NCI-H748 (cell line): Measurements from ENCODE around the gene MN1.
A peak's percentile ranks its signal among the peaks of the same experiment; 100 is the strongest.

Experiments used
- DNase-seq: peaks from one replicate; lab custom pipeline; 2025; ENCODE audit not compliant: unreplicated experiment; lab: John Stamatoyannopoulos, UW

MN1 gene

DNA sequence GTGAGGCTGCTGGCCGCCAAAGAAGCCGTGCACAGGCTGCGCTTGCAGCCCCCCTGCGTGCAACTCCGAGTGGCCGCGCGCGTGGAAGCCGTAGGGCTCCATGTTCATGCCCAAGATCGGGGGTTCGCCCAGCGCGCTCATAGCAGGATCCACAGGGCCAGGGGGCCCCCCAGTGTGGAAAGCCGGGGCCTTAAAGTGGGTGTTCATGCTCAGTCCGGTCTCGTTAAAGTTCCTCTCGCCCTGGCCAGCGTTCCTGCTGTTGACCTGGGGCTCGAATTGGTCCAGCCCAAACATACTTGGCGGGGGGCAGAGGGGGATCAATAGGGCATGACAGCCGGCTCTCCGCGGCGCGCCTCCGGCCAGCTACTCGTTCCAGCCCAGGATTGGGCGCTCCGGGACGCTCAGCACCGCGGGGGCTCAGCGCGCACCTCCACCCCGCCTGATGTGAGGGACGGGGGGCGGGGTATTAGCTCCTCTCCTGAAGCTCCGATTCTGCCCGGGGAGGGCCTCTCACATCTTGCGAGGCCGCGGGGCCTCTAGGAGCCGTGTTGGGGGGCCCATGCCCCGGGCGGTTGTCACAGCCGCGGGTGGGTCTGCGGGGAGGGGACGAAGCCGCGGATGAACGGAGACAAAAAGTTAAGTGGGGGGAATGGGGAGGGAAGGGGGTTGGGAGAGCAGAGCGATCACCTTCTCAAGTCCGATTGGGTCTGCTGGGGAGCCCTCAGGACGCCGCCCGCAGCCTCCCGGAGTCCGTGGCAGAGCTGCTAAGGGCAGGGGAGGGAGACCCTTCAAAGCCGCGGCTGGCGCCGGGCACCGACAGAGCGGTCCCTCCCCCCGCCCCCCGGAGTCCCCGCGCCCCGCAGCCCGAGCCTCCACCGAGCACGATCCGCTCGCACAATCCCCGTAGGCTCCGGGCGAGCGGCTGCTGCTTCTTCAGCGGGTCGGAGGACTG lies 1.0 kb downstream of the MN1 start:
- DNase-seq, result peak; percentile 24

DNA sequence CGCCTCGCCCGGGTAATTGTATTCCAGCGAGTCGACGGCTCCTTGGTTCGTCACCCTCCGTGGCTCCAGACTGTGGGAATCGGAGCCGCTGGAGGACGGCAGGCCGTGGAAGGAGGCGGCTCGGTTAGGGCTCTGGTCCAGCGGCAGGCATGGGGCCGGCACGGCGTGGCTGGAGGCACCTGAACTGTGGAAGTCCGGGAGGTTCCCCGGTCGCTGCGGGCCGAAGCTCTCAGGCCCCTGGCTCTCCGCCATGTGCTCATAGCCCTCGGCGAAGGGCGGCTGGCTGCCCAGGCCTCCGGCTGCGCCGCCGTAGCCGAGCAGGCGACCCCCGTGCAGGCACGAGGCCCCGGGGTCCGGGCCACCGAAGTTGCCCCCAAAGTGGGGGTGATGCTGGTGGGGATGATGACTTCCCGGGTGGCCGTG lies 1.7 kb downstream of the MN1 start:
- peak; percentile 19 for DNase-seq

DNA sequence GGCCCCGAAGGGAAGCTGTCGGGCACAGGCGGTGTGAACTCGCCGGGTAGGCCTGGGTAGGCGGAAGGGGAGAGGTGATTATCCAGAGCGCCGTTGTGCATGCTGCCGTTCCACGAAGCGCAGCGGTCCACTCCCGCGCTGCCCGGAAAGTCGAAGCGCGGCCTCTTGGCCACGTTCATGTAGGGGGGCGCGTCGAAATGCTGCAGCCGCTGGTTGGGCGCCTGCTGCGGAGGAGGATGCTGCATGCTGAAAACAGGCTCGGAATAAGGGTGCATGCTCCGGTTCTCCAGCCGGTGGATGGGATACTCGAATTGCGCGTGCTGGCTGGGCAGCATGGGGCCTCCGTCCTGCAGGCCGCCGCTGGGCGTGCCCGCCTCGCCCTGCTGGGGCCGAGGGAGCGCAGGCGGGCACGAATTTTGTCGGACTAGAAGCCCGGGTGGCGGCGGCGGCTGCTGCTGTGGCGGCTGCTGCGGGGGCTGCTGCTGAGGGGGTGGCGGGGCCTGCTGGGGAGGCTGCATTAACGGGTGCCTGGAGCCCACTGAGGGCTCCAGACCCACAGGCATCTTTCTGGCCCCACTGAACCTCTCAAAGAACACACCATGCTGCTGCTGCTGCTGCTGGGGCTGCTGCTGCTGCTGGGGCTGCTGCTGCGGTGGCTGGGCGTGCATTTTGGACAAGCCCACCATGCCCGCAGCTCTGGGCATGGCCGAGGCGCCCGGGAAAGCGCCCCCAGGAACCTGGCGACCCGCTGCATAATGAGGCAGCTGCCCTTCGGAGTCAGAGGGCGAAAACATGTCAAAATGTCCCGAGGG lies 2.3 kb downstream of the MN1 start:
- DNase-seq, result peak; percentile 68

GRCh38 chr22:27798511-27799014 lies 3.0 kb downstream of the MN1 start:
- peak; percentile 68 for DNase-seq

- no peak for DNase-seq
These were observed 3.8 kb downstream of the MN1 start for GRCh38 chr22:27797520-27798391.

DNA sequence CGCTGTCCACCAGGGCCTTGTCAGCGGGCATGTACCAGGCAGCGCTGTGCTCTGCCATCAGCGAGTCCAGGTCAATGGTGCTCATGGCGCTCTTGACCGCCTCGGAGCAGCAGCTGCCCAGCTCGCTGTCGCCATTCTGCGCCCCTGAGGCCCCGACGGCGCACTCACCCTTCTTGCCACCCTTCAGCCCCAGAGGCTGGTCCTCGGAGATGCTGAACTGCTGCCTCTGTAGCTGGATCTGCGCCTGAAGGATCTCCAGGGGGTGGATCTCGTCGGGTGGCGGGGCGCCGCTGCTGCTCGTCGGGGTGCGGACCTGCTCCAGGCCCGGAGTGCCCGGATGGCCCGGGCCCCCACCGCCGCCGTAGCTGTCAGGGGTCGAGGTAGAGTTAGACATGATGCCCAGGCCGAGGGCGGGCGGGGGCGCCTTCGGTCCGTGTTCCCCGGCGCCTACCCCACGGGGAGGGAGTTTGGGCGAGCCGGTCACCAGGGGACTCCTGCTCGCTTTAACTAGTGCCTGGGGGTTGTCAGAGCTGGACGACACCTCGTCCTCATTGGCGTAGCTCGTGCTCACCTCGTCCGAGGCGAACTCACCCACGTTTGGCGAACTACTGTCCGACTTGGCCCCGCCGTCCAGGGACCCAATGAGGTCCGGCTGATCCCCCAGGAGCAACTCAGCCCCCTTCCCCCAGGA lies 4.6 kb downstream of the MN1 start:
- no peak for DNase-seq

- DNase-seq, result no peak
These were observed 5.6 kb downstream of the MN1 start for GRCh38 chr22:27795696-27796517.

GRCh38 chr22:27795053-27795452 lies 6.5 kb downstream of the MN1 start:
- DNase-seq, result no peak

DNA sequence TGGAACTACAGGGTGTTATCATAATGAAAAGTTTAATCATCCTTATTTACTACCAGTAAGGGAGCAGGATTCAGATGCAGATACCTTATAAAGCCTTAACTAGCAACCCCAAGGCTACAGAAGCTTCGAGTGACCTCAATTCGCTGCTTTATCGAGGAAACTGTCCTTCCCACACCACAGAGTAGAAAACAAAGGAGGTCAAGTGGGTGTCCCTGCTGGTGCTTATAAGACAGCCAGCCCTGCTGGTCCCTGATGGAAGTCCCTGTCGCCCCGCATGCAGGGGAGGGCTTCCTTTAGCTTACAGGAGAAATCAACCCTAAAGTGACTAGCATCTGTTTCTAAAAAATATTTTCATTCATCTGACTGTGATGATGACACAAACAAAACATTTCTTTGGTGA lies 7.3 kb downstream of the MN1 start:
- no peak for DNase-seq

DNA sequence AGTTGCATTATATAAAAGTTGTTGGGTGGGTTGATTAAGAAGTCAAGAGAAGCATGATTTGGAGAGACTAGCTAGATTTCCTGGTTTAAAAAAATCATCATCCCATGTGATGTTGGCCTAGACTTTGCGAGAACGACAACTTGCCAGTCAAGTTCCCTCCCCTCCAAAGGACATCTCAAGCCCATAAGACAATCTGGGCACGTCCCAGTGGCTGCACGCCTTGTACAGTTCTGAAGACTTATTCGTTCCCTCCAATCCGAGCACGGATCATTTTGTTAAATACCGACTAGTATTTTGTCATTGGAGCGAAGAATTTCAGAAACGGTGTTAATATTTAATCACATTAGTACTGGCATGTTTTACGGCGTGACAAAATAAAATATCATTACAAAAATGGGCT lies 8.0 kb downstream of the MN1 start:
- DNase-seq, result no peak

GRCh38 chr22:27792452-27793161 lies 8.9 kb downstream of the MN1 start:
- DNase-seq, result no peak

GRCh38 chr22:27791859-27792241 lies 9.7 kb downstream of the MN1 start:
- DNase-seq, result no peak

GRCh38 chr22:27791159-27791858 lies 10.2 kb downstream of the MN1 start:
- no peak for DNase-seq

DNA sequence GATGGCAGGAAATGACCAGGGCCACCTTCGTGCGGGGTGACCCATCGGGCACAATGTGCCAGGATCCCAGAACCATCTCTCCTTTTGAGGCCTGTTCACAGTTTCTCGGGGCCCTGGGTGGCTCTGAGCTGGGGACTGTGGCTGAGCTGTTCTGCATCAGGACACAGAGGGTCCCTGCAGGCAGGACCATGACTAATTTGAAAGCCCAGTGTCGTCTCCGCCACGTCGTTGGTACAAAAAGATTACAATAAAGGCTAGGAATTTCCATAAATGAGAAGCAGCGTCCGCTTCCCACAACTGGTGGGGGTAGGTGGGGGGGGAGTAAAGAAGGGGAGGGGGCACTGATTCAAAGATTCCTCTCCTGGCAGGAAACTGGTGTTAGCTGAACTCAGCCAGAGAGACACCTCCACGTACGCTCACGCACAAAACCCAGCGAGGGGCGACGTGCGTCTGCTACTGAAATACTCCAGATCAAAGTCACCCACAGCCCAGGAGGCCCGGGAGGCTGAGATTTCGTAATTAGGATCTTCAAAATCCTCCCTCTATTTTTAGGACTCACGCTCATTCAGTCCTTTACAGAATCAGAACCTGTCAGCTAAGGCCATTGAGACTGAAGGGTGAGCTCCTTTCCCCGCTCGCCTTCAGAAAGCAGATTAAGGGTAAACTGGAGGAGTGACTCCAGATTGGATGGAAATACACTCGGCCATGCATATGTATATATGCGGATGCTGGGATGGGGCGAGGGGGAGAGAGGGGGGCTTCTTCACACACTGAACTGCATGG lies 11.0 kb downstream of the MN1 start:
- DNase-seq, result no peak

DNA sequence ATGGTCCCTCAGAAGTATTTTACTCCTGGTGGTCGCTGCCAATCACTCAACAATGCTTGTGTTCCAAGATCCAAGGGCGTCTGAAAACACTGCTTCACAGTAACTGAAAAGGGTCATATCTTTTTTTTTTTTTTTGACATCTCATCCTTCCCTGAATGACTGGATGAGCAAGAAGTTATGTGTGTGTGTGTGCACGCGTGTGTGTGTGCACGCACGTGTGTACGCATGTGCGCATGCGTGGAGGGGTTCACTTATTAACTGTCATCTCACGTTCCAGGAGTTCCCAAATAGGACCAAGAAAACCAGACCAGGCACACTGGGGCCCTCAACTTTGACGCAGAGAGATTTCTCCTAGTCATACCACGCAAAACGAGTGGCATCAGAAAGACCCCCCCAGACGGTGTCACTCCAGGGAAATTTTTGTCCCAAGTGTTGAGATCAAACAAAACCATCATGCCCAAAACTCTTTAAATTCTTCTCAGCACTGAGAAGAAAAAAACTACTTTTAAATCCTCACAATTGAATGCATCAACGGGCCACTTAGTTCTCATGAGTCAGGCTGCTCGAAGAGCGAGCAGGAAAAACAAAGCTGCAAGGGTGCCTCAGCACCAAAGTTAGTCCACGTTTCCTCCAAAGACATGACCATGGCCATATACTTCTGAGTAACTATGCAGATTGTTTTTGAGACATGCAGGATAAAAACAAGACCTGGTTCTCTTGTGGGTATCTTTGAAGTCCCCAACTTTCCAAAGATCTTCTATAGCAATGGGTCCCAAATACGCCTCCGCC lies 12.9 kb downstream of the MN1 start:
- no peak for DNase-seq

DNA sequence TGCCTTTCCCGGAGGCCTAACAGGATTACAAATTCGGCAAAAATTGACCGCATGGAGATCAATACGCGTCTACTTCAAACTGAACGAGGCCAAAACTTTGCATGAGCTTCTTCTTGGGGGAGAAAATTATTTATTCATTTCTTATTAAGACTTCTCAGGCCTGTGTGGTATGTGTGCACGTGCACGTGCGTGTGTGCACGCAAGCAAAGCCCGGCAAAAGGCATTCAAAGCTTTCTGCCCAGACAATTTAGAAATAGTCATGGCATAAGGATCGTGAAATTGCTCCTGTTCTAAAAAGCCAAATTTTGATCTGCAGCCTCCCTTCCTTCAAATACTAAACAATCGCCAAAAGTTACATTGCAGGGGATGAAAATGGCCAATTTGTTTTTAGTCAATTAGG lies 14.6 kb downstream of the MN1 start:
- no peak for DNase-seq
